HepG2 (cell line): Measurements from ENCODE around the gene POFUT1. TPM values are rescaled to one million over a fixed set of nuclear protein-coding genes. Genes with fewer than 3 reads are reported as not detected.

Source experiments
- ATF6 ChIP-seq: sonication (generic); formaldehyde crosslinking; conservative IDR thresholded peaks from 2 replicates; pipeline ENCODE4 v1.4.0; 2020; ENCODE audit warnings: missing genetic modification reagents
- CSRNP2 ChIP-seq: sonication (generic); formaldehyde crosslinking; conservative IDR thresholded peaks from 2 replicates; pipeline ENCODE4 v1.8.0; 2022; ENCODE audit warnings: low read depth, missing genetic modification reagents
- EHMT2 ChIP-seq: fragments of 200-600 bp; sonication (generic); IDR thresholded peaks from 2 replicates; pipeline ENCODE4 v1.7.0; 2017; ENCODE audit warnings: antibody characterized with exemption, low read depth, low read length, borderline replicate concordance
- FOXO1 ChIP-seq: sonication (generic); formaldehyde crosslinking; IDR thresholded peaks from 2 replicates; pipeline ENCODE4 v1.4.0; 2020; ENCODE audit warnings: missing genetic modification reagents
- HMG20A ChIP-seq: IDR thresholded peaks from 2 replicates; pipeline ENCODE4 v1.6.1; 2016; ENCODE audit warnings: borderline replicate concordance
- JUN ChIP-seq: sonication (generic); formaldehyde crosslinking; IDR thresholded peaks from 2 replicates; pipeline ENCODE4 v1.4.0; 2020; ENCODE audit warnings: mild to moderate bottlenecking, missing genetic modification reagents
- NFKB2 ChIP-seq: sonication (generic); formaldehyde crosslinking; IDR thresholded peaks from 2 replicates; pipeline ENCODE4 v1.4.0; 2020; ENCODE audit warnings: missing genetic modification reagents, borderline replicate concordance
- PAXIP1 ChIP-seq: sonication (generic); formaldehyde crosslinking; conservative IDR thresholded peaks from 2 replicates; pipeline ENCODE4 v1.4.0; 2020; ENCODE audit warnings: mild to moderate bottlenecking, missing genetic modification reagents, moderate library complexity
- SAFB2 ChIP-seq: sonication (generic); formaldehyde crosslinking; IDR thresholded peaks from 2 replicates; pipeline ENCODE4 v1.5.1; 2020; ENCODE audit warnings: missing genetic modification reagents, low read depth, mild to moderate bottlenecking, borderline replicate concordance
- SAP130 ChIP-seq: IDR thresholded peaks from 2 replicates; pipeline ENCODE4 v1.6.1; 2016; ENCODE audit warnings: low read depth
- SP5 ChIP-seq: IDR thresholded peaks from 2 replicates; pipeline ENCODE4 v1.6.1; 2016; ENCODE audit warnings: low read depth, borderline replicate concordance
- ZGPAT ChIP-seq: IDR thresholded peaks from 2 replicates; pipeline ENCODE4 v1.6.1; 2016; ENCODE audit warnings: mild to moderate bottlenecking
- ZMYM3 ChIP-seq: sonication (generic); formaldehyde crosslinking; IDR thresholded peaks from 2 replicates; pipeline ENCODE4 v1.5.1; 2020; ENCODE audit warnings: mild to moderate bottlenecking, missing genetic modification reagents
- ZNF20 ChIP-seq: sonication (generic); formaldehyde crosslinking; IDR thresholded peaks from 2 replicates; pipeline ENCODE4 v1.4.0; 2020; ENCODE audit warnings: mild to moderate bottlenecking, moderate library complexity, missing genetic modification reagents
- ZNF280B ChIP-seq: sonication (generic); formaldehyde crosslinking; IDR thresholded peaks from 2 replicates; pipeline ENCODE4 v1.5.0; 2020; ENCODE audit warnings: missing genetic modification reagents, mild to moderate bottlenecking, borderline replicate concordance
- ZNF33B ChIP-seq: sonication (generic); formaldehyde crosslinking; IDR thresholded peaks from 2 replicates; pipeline ENCODE4 v1.5.1; 2020; ENCODE audit warnings: mild to moderate bottlenecking, missing genetic modification reagents
- ZNF569 ChIP-seq: sonication (generic); formaldehyde crosslinking; IDR thresholded peaks from 2 replicates; pipeline ENCODE4 v1.5.0; 2020; ENCODE audit warnings: mild to moderate bottlenecking, missing genetic modification reagents, moderate library complexity, borderline replicate concordance
- ZNF580 ChIP-seq: IDR thresholded peaks from 2 replicates; pipeline ENCODE4 v1.6.1; 2016; ENCODE audit warnings: low read depth, borderline replicate concordance
- polyA plus RNA-seq, 8 experiments: library from polyadenylated mRNA; depleted of rRNA in 3 of 8; stranded (reverse) in 7 of 8; unstranded in 1 of 8; fragments of >200 nt; fragmentation: Illumina TruSeq in 4 of 8; extraction: Trizol in 4 of 8; gene quantifications; 2 replicates each; pipeline versions ENCODE4 v1.2.1 to v1.2.3, GENCODE V29; 2011 to 2016; ENCODE audit warnings: low read depth in 4 of 8, missing spikeins in 1 of 8, mixed read lengths in 1 of 8; ENCODE audit not compliant: insufficient read depth in 1 of 8
- total RNA-seq, 5 experiments: library from RNA; depleted of rRNA; stranded (reverse); fragments of >200 nt; fragmentation: Illumina TruSeq; extraction: Trizol; gene quantifications; 2 replicates each; pipeline ENCODE4 v1.2.3, GENCODE V29; 2016; ENCODE audit warnings: low read depth in 1 of 5

POFUT1 gene
- total and polyA plus RNA-seq, 2 of the 13 experiments (the other 11 are each of a cell fraction or from before 2014, with no cell fraction given) = 35.5 to 58.3 TPM

- TF ChIP-seq PAXIP1 (peak; percentile 89), CSRNP2 (CRISPR knock-in tag) (no peak), ZNF33B (CRISPR knock-in tag) (no peak), JUN (CRISPR knock-in tag) (no peak), EHMT2 (no peak), NFKB2 (no peak), FOXO1 (peak; percentile 91), ZGPAT (CRISPR knock-in tag) (peak; percentile 26; the same call in 1 of the 2 replicates), ZNF580 (CRISPR knock-in tag) (0 out of 2 replicates have a peak, but pooled peaks have one; percentile 16), SAP130 (CRISPR knock-in tag) (peak; percentile 73), SAFB2 (no peak), ATF6 (CRISPR knock-in tag) (no peak), ZNF20 (CRISPR knock-in tag) (no peak), ZMYM3 (CRISPR knock-in tag) (0 out of 2 replicates have a peak, but pooled peaks have one; percentile 21), HMG20A (peak; percentile 26; the same call in 1 of the 2 replicates), ZNF280B (CRISPR knock-in tag) (no peak), SP5 (CRISPR knock-in tag) (no peak), ZNF569 (CRISPR knock-in tag) (no peak)
Observed at GRCh38 chr20:32235331-32236047, 27.8 kb downstream of the POFUT1 start (continued).
